ENCODE data around the gene POU2F3. TPM values are rescaled to one million over a fixed set of nuclear protein-coding genes. Genes with fewer than 3 reads are reported as not detected.

Gene POU2F3
- total and polyA plus RNA-seq, 2 of the 4 experiments (the other 2 are of a cell fraction): under 0.01 to 0.09 TPM

- 56% methylated on average over 7 of the region's 15 CpGs; no CpG with 5 or more reads in 1 of the 2 experiments for WGBS, 2 experiments (ENCODE audit: extremely low coverage in 2 of 2, insufficient read length in 1 of 2)
- H4K91ac ChIP-seq (ENCODE audit: insufficient read depth, low read depth, low read length): no peak overlapping the region
- no peaks in the 10 kb centered on the region for H3K4me1 ChIP-seq (ENCODE audit: control insufficient read depth, insufficient read depth, low read length)
- peaks cover 59% of the 10 kb centered on the region for H3K27me3 ChIP-seq (ENCODE audit: control insufficient read depth, insufficient read depth, low read length)
- H3K4me2 ChIP-seq (ENCODE audit: low read depth, low read length): no peak overlapping the region
- no peak overlapping the region for H4K8ac ChIP-seq (ENCODE audit: low read depth in 2 of 2, low read length in 2 of 2)
- H3K9ac ChIP-seq (ENCODE audit: low read depth, low read length): no peak overlapping the region
- ATAC-seq (ENCODE audit: low read depth): no peak
- BruUV-seq (replicated peaks): no TSS peak
- no peaks in the 10 kb centered on the region for H3K79me1 ChIP-seq (ENCODE audit: low read depth in 1 of 2, low read length in 2 of 2)
- H3K27ac ChIP-seq (ENCODE audit: insufficient read depth, low read length): no peak overlapping the region
- dilution Hi-C loops (cut with HindIII; ENCODE audit: low sequenced_read_pairs, unreplicated experiment): no loop called here
- no peaks in the 10 kb centered on the region for H4K20me1 ChIP-seq (ENCODE audit: insufficient read depth, low read length)
- no peak overlapping the region for H3K56ac ChIP-seq (ENCODE audit: extremely low read depth, insufficient read depth, low read length)
- CTCF ChIA-PET: interaction anchor here (0.6 kb wide), 1 partner anchor 21 kb away, joined by 3 read pairs; no protein-coding TSS in a partner anchor
- no peak for TF ChIP-seq CHD1 (IDR thresholded peaks at IDR 0.05; ENCODE audit: low read depth, low read length)
- TF ChIP-seq ELK1 (IDR thresholded peaks at IDR 0.05; ENCODE audit: borderline replicate concordance, low read depth, low read length): no peak
- no peak for TF ChIP-seq CEBPB (IDR thresholded peaks at IDR 0.05; ENCODE audit: low read depth, low read length)
- TF ChIP-seq RCOR1 (IDR thresholded peaks at IDR 0.05; ENCODE audit: insufficient replicate concordance, low read length): no peak
- TF ChIP-seq NFE2L2 (IDR thresholded peaks at IDR 0.05; ENCODE audit: low read depth, low read length): no peak
- no peak for TF ChIP-seq USF2 (IDR thresholded peaks at IDR 0.05; ENCODE audit: low read depth, low read length)
- no peak for TF ChIP-seq MAZ (IDR thresholded peaks at IDR 0.05; ENCODE audit: borderline replicate concordance, low read depth, low read length)
- no peak for TF ChIP-seq RAD21 (IDR thresholded peaks at IDR 0.05; ENCODE audit: low read length)
- TF ChIP-seq MAFK (IDR thresholded peaks at IDR 0.05; ENCODE audit: low read depth, low read length): no peak
- TF ChIP-seq MXI1 (IDR thresholded peaks at IDR 0.05; ENCODE audit: borderline replicate concordance, low read depth, low read length): no peak
- TF ChIP-seq POLR2A (IDR thresholded peaks at IDR 0.05; ENCODE audit: low read depth, low read length): no peak
- no peak for TF ChIP-seq CTCF (conservative IDR thresholded peaks at IDR 0.05; ENCODE audit: low read depth, low read length)
- no peak overlapping the region for H3K18ac ChIP-seq (ENCODE audit: low read depth, low read length)
- POLR2A ChIA-PET (ENCODE audit: unreplicated experiment): interaction anchor here (0.6 kb wide), 1 partner anchor 1477 kb away, joined by 3 read pairs; no protein-coding TSS in a partner anchor
- H3K36me3 ChIP-seq (ENCODE audit: control insufficient read depth, insufficient read depth, low read length): no peaks in the 10 kb centered on the region
- H3K14ac ChIP-seq (replicated peaks; ENCODE audit: low read depth, low read length): no peak overlapping the region
- no peak overlapping the region for H3K23ac ChIP-seq (ENCODE audit: low read depth, low read length)
- no peak overlapping the region for H3K4ac ChIP-seq (ENCODE audit: low read depth, low read length)
- in situ Hi-C loops (cut with MboI; ENCODE audit: low sequenced_read_pairs): no loop called here
- no peak overlapping the region for H2AFZ ChIP-seq (replicated peaks; ENCODE audit: low read length, poor library complexity)
- H2BK5ac ChIP-seq (ENCODE audit: low read depth, low read length, poor library complexity, severe bottlenecking): no peak overlapping the region
- no peak overlapping the region for H2BK20ac ChIP-seq (ENCODE audit: low read depth, low read length)
- H2BK15ac ChIP-seq (ENCODE audit: low read depth, low read length): no peak overlapping the region
- H2AK9ac ChIP-seq (replicated peaks; ENCODE audit: low read depth, low read length, poor library complexity): no peak overlapping the region
- H4K5ac ChIP-seq (ENCODE audit: low read depth, low read length): no peak overlapping the region
- H3K9me3 ChIP-seq (ENCODE audit: control insufficient read depth, insufficient read depth, low read length): no peaks in the 10 kb centered on the region
- H3K4me3 ChIP-seq (ENCODE audit: insufficient read depth, low read depth, low read length): no peak overlapping the region
- DNase-seq: no peak
- H2BK120ac ChIP-seq (ENCODE audit: low read depth, low read length): no peak overlapping the region
- no peak overlapping the region for H2AK5ac ChIP-seq (ENCODE audit: low read depth, low read length)
- intact Hi-C loops (cut with micrococcal nuclease): no loop called here
- no peaks in the 10 kb centered on the region for H3K9me1 ChIP-seq (ENCODE audit: insufficient read depth, low read length)
Observed at GRCh38 chr11:120192831-120193625, 46.9 kb upstream of the POU2F3 start.
